ENCODE results near the gene SCN3B. TPM values are rescaled to one million over a fixed set of nuclear protein-coding genes. Genes with fewer than 3 reads are reported as not detected.
A peak's percentile ranks its signal among the peaks of the same experiment; 100 is the strongest.

The SCN3B gene
- total RNA-seq, 1 donor from 2014 or later: 4.7 TPM

GRCh38 chr11:123581651-123582399 lies 72.6 kb downstream of the SCN3B start:
- no peak overlapping the region for H3K27ac ChIP-seq
- intact Hi-C loops (cut with DNase I): no loop called here
- H3K27me3 ChIP-seq: no peaks in the 10 kb centered on the region
- H3K4me3 ChIP-seq: no peak overlapping the region
- no peaks in the 10 kb centered on the region for H3K4me1 ChIP-seq
- TF ChIP-seq, protein P1, sequence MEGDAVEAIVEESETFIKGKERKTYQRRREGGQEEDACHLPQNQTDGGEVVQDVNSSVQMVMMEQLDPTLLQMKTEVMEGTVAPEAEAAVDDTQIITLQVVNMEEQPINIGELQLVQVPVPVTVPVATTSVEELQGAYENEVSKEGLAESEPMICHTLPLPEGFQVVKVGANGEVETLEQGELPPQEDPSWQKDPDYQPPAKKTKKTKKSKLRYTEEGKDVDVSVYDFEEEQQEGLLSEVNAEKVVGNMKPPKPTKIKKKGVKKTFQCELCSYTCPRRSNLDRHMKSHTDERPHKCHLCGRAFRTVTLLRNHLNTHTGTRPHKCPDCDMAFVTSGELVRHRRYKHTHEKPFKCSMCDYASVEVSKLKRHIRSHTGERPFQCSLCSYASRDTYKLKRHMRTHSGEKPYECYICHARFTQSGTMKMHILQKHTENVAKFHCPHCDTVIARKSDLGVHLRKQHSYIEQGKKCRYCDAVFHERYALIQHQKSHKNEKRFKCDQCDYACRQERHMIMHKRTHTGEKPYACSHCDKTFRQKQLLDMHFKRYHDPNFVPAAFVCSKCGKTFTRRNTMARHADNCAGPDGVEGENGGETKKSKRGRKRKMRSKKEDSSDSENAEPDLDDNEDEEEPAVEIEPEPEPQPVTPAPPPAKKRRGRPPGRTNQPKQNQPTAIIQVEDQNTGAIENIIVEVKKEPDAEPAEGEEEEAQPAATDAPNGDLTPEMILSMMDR (IDR thresholded peaks at IDR 0.05): no peak
- no peaks in the 10 kb centered on the region for H3K9me3 ChIP-seq
- no peaks in the 10 kb centered on the region for H3K36me3 ChIP-seq
- DNase-seq (ENCODE audit: low spot score in 2 of 2): no peak

DNA sequence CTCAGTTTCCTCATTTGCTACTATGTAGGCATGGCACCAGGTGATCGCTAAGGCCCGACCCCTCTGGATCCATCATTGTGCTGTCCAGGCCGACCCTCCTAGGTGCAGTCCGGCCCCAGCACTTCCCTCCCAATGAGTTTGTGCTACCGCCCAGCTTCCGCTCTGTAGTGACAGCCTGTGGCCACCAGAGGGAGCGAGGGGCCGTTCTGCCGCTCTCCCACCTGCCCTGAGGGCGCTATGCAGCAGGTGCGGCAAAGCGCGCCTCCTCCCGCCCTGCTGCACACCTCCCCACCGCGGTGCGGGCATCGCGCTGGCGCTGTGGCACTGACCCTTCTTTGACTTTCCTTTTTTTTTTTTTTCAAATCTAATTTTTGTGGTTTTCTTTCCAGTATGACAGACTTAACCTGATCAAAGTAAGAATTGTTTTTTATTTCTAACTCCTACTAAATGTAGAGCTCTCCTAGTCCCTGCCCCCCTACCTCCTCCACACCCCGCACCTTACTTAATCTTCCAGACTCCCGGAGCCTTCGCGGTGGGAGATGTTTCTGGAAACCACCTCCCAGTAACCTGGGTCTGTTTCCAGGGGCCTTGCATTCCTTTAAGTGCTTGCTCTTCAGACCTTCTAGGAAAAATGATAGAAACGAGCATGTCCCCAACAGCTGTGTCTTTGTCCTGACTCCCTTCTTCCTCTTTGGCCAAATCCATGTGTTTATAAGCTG lies 73.7 kb downstream of the SCN3B start:
- DNase-seq (ENCODE audit: low spot score in 2 of 2): no peak

GRCh38 chr11:123580137-123580536 lies 74.3 kb downstream of the SCN3B start:
- H3K9me3 ChIP-seq: no peaks in the 10 kb centered on the region
- H3K4me3 ChIP-seq: no peak overlapping the region
- intact Hi-C loops (cut with DNase I): no loop called here
- no peaks in the 10 kb centered on the region for H3K4me1 ChIP-seq
- H3K27ac ChIP-seq: no peak overlapping the region
- no peaks in the 10 kb centered on the region for H3K27me3 ChIP-seq
- H3K36me3 ChIP-seq: no peaks in the 10 kb centered on the region
- no peak for DNase-seq (ENCODE audit: low spot score in 2 of 2)
- TF ChIP-seq, protein P1 (IDR thresholded peaks at IDR 0.05): no peak

More for the DNA sequence above, 73.7 kb downstream of the SCN3B start:
- Histone ChIP-seq H3K4me3 (no peak overlapping the region), H3K27me3 (no peaks in the 10 kb centered on the region), H3K27ac (no peak overlapping the region), H3K9me3 (no peaks in the 10 kb centered on the region), H3K36me3 (no peaks in the 10 kb centered on the region), H3K4me1 (no peaks in the 10 kb centered on the region)
- TF ChIP-seq, protein P1 (IDR thresholded peaks at IDR 0.05): peak; percentile 45 to 68 (median 53)
- intact Hi-C loops (cut with DNase I): no loop called here

DNA sequence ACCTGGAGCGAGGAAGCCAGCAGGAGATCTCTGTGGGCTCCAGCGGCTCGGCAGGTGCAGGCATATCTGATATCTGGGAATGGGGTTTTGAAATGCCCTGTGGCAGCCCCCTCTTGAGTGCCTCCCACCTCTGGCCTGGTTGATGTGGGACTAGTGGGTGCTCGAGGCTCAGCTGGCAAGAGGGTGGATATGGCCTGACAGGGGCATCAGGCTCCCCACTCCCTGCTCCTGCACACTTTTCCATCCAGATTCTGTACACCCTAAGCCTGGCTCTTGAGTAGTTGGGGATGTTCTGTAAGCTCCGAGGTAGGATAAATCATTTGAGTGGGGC lies 75.0 kb downstream of the SCN3B start:
- TF ChIP-seq, protein P1 (IDR thresholded peaks at IDR 0.05): no peak
- Histone ChIP-seq H3K36me3 (no peaks in the 10 kb centered on the region), H3K4me1 (no peaks in the 10 kb centered on the region), H3K4me3 (no peak overlapping the region), H3K27ac (no peak overlapping the region), H3K27me3 (no peaks in the 10 kb centered on the region), H3K9me3 (no peaks in the 10 kb centered on the region)
- intact Hi-C loops (cut with DNase I): loop anchor here (10.0 kb wide), 1 partner anchor 65 kb away; no protein-coding TSS in a partner anchor
- DNase-seq (ENCODE audit: low spot score in 2 of 2): no peak

Other genes with a start within 250 kb of the SCN3B start
- 1.4 TPM for gene GRAMD1B, start 224.4 kb downstream of the SCN3B start, total RNA-seq
- 2.2 TPM for gene ZNF202, start 87.0 kb upstream of the SCN3B start, total RNA-seq
- gene OR6X1, start 99.9 kb upstream of the SCN3B start, total RNA-seq: not detected
- gene OR6M1, start 151.7 kb upstream of the SCN3B start, total RNA-seq: not detected
- not detected for gene TMEM225, start 231.0 kb upstream of the SCN3B start, total RNA-seq
- not detected for gene OR8D4, start 247.5 kb upstream of the SCN3B start, total RNA-seq